ENCODE measurements around the gene TOR1B.

DNA sequence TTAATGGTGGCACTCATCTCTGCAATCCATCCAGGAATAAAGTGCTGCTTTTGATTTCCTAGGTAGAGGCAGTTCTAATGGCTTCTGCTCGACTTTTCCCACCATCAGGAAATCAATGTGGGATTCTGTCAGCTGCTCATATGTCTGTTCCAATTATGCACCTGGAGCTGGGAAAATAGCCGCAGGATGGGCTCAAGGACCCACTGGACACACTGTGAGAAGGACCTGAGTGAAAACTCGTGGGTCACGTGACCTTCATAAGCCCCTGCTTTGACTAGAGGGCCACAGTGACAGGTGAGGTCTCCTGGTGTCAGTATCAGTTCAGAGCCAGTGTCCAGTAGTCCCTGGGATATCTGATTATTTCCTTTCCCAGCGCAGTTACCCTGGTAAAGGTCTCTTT, 32.2 kb upstream of the TOR1B start:
- no peak for TF ChIP-seq CTCF (IDR thresholded peaks at IDR 0.05; ENCODE audit: low read depth, low read length)
- TF ChIP-seq POLR2A (IDR thresholded peaks at IDR 0.05; ENCODE audit: extremely low read depth, insufficient read length): no peak
- TF ChIP-seq MAX (IDR thresholded peaks at IDR 0.05; ENCODE audit: low read depth, low read length): no peak

Measured in NB4 (cell line).